Airway epithelial cell (primary cell): ENCODE results near the gene ZNF665. TPM values are rescaled to one million over a fixed set of nuclear protein-coding genes. Genes with fewer than 3 reads are reported as not detected.

ENCODE experiments used
- total RNA-seq: library from RNA; depleted of rRNA; stranded (reverse); fragments of >200 nt; gene quantifications from 2 replicates; pipeline ENCODE4 v1.2.3, GENCODE V29; 2015

The ZNF665 gene
- 0.85 and 4.6 TPM in 2 replicates for total RNA-seq

GRCh38 chr19:53192771-53193534 lies at the start of gene ZNF665:
TSS of gene ZNF665 (minus strand) at chr19:53193358. CDS start at chr19:53182898, 10,460 bp downstream.

GRCh38 chr19:53132141-53132991 lies 60.8 kb downstream of the ZNF665 start, which contains the start of gene ZNF415:
TSS of gene ZNF415 (minus strand) at chr19:53132910. CDS start at chr19:53122676, 10,234 bp downstream.

Other genes with a start within 250 kb of the ZNF665 start
- gene ZNF816, start 230.5 kb downstream of the ZNF665 start, total RNA-seq, result 2.3 and 5.4 TPM in 2 replicates
- not detected in 2 replicates for gene ERVV-1, start 179.4 kb downstream of the ZNF665 start, total RNA-seq
- gene ERVV-2, start 148.6 kb downstream of the ZNF665 start, total RNA-seq, result not detected in 2 replicates
- gene ZNF160, start 89.9 kb downstream of the ZNF665 start, total RNA-seq, result 7.3 and 12.7 TPM in 2 replicates
- 0.84 and 2.3 TPM in 2 replicates for gene ZNF415, start 60.4 kb downstream of the ZNF665 start, total RNA-seq
- gene ZNF347, start 34.3 kb downstream of the ZNF665 start, total RNA-seq, result 1.3 and 1.7 TPM in 2 replicates
- gene ZNF677, start 61.5 kb upstream of the ZNF665 start, total RNA-seq, result 3.9 and 7.7 TPM in 2 replicates
- gene VN1R2, start 64.9 kb upstream of the ZNF665 start, total RNA-seq, result not detected in 2 replicates
- not detected in 2 replicates for gene VN1R4, start 74.4 kb upstream of the ZNF665 start, total RNA-seq
- 3.3 and 4.4 TPM in 2 replicates for gene ZNF845, start 140.4 kb upstream of the ZNF665 start, total RNA-seq
- gene ZNF525, start 172.3 kb upstream of the ZNF665 start, total RNA-seq, result 3.7 and 4.8 TPM in 2 replicates
- gene ZNF765, start 201.8 kb upstream of the ZNF665 start, total RNA-seq, result 3.5 and 5.1 TPM in 2 replicates
- 7.2 and 7.3 TPM in 2 replicates for gene ZNF761, start 238.6 kb upstream of the ZNF665 start, total RNA-seq